ENCODE measurements around the gene MSRB2. TPM values are rescaled to one million over a fixed set of nuclear protein-coding genes. Genes with fewer than 3 reads are reported as not detected.

The MSRB2 gene
- total and polyA plus RNA-seq, 2 donors (not counting 1 experiment from before 2014, with no cell fraction given), result 1.5 to 3.0 TPM

- ATAC-seq (ENCODE audit: low read depth), result no peak
- ChIA-PET CTCF (no interaction called here), POLR2A (no interaction called here)
- Histone ChIP-seq H3K9ac (ENCODE audit: low read length) (no peak overlapping the region), H3K79me2 (ENCODE audit: control insufficient read depth, insufficient read depth, low read length) (no peaks in the 10 kb centered on the region), H3K36me3 (replicated peaks in 1 of 2; ENCODE audit: control extremely low read depth in 1 of 2, control insufficient read depth in 1 of 2, extremely low read depth in 1 of 2, insufficient read depth in 2 of 2, low read length in 1 of 2) (no peaks in the 10 kb centered on the region), H3K27ac (ENCODE audit: low read length in 2 of 2) (no peak overlapping the region), H4K20me1 (ENCODE audit: control insufficient read depth, insufficient read depth, low read length, poor library complexity, severe bottlenecking) (no peaks in the 10 kb centered on the region), H3K4me1 (ENCODE audit: control insufficient read depth in 2 of 2, insufficient read depth in 2 of 2, low read length in 2 of 2) (no peaks in the 10 kb centered on the region), H3K27me3 (replicated peaks in 1 of 4; ENCODE audit: control extremely low read depth in 1 of 4, control insufficient read depth in 3 of 4, insufficient read depth in 4 of 4, low read length in 3 of 4) (peaks cover 0 to 10% (median 1%) of the 10 kb centered on the region in 4 experiments), H3K9me3 (ENCODE audit: control extremely low read depth in 1 of 3, control insufficient read depth in 2 of 3, insufficient read depth in 1 of 3, low read length in 2 of 3) (peaks cover 0 to 3% (median 0%) of the 10 kb centered on the region in 3 donors), H2AFZ (ENCODE audit: insufficient read depth, low read depth, low read length, poor library complexity, severe bottlenecking) (no peak overlapping the region), H3K4me3 (ENCODE audit: control extremely low read depth in 1 of 5, extremely low read depth in 1 of 5, insufficient read depth in 1 of 5, low read depth in 2 of 5, low read length in 4 of 5) (no peak overlapping the region), H3K4me2 (replicated peaks; ENCODE audit: low read depth, low read length, poor library complexity, severe bottlenecking) (no peak overlapping the region)
- intact Hi-C loops (cut with micrococcal nuclease), result no loop called here
- H3K9me3 Mint-ChIP-seq (ENCODE audit: insufficient read depth), result no peaks in the 10 kb centered on the region
- no peak overlapping the region for H3K27ac Mint-ChIP-seq
- TF ChIP-seq EZH2 (IDR thresholded peaks at IDR 0.05; ENCODE audit: borderline replicate concordance, insufficient read depth, low read depth, low read length, poor library complexity, severe bottlenecking) (no peak), CTCF (IDR thresholded peaks at IDR 0.05) (no peak)
- WGBS (ENCODE audit: insufficient coverage), result 80% methylated on average over 1 of the region's 4 CpGs
- H3K27me3 Mint-ChIP-seq, result peaks cover 27% of the 10 kb centered on the region
- no peak for DNase-seq
- no peak overlapping the region for H3K4me3 Mint-ChIP-seq
- H3K4me1 Mint-ChIP-seq, result no peaks in the 10 kb centered on the region
These were observed 46.6 kb downstream of the MSRB2 start for GRCh38 chr10:23141995-23142394.

GRCh38 chr10:23146258-23146657 is 50.9 kb downstream of the MSRB2 start:
- TF ChIP-seq CTCF (IDR thresholded peaks at IDR 0.05) (no peak), EZH2 (IDR thresholded peaks at IDR 0.05; ENCODE audit: borderline replicate concordance, insufficient read depth, low read depth, low read length, poor library complexity, severe bottlenecking) (no peak)
- ChIA-PET POLR2A (no interaction called here), CTCF (no interaction called here)
- Histone ChIP-seq H3K4me3 (ENCODE audit: control extremely low read depth in 1 of 5, extremely low read depth in 1 of 5, insufficient read depth in 1 of 5, low read depth in 2 of 5, low read length in 4 of 5) (no peak overlapping the region), H3K4me1 (ENCODE audit: control insufficient read depth in 2 of 2, insufficient read depth in 2 of 2, low read length in 2 of 2) (no peaks in the 10 kb centered on the region), H2AFZ (ENCODE audit: insufficient read depth, low read depth, low read length, poor library complexity, severe bottlenecking) (no peak overlapping the region), H3K4me2 (replicated peaks; ENCODE audit: low read depth, low read length, poor library complexity, severe bottlenecking) (no peak overlapping the region), H4K20me1 (ENCODE audit: control insufficient read depth, insufficient read depth, low read length, poor library complexity, severe bottlenecking) (no peaks in the 10 kb centered on the region), H3K27me3 (replicated peaks in 1 of 4; ENCODE audit: control extremely low read depth in 1 of 4, control insufficient read depth in 3 of 4, insufficient read depth in 4 of 4, low read length in 3 of 4) (peaks cover 0 to 5% (median 0%) of the 10 kb centered on the region in 4 experiments), H3K27ac (ENCODE audit: low read length in 2 of 2) (no peak overlapping the region), H3K79me2 (ENCODE audit: control insufficient read depth, insufficient read depth, low read length) (no peaks in the 10 kb centered on the region), H3K36me3 (replicated peaks in 1 of 2; ENCODE audit: control extremely low read depth in 1 of 2, control insufficient read depth in 1 of 2, extremely low read depth in 1 of 2, insufficient read depth in 2 of 2, low read length in 1 of 2) (no peaks in the 10 kb centered on the region), H3K9me3 (ENCODE audit: control extremely low read depth in 1 of 3, control insufficient read depth in 2 of 3, insufficient read depth in 1 of 3, low read length in 2 of 3) (peaks cover 0 to 3% (median 0%) of the 10 kb centered on the region in 3 donors), H3K9ac (ENCODE audit: low read length) (no peak overlapping the region)
- Mint-ChIP-seq H3K4me3 (no peak overlapping the region), H3K27me3 (peaks cover 10% of the 10 kb centered on the region), H3K27ac (no peak overlapping the region), H3K9me3 (ENCODE audit: insufficient read depth) (no peaks in the 10 kb centered on the region), H3K4me1 (no peaks in the 10 kb centered on the region)
- DNase-seq (no peak), ATAC-seq (ENCODE audit: low read depth) (no peak)
- intact Hi-C loops (cut with micrococcal nuclease), result no loop called here
- WGBS (ENCODE audit: insufficient coverage), result 93% methylated on average over 7 of the region's 9 CpGs
